ENCODE data around the gene SAXO1. TPM values are rescaled to one million over a fixed set of nuclear protein-coding genes. Genes with fewer than 3 reads are reported as not detected.

The SAXO1 gene
- total and polyA plus RNA-seq, 7 donors: under 0.01 to 0.01 TPM; not detected in 5

- no peak for DNase-seq
- no peak overlapping the region for H3K27ac ChIP-seq
- 69 to 78% methylated on average over 1 of the region's 1 CpG for WGBS, 2 donors
- no peaks in the 10 kb centered on the region for H3K4me1 ChIP-seq
- no peak for TF ChIP-seq EP300 (IDR thresholded peaks at IDR 0.05)
- TF ChIP-seq POLR2A (IDR thresholded peaks at IDR 0.05): no peak
- no peak for TF ChIP-seq CTCF (IDR thresholded peaks at IDR 0.05)
- intact Hi-C loops (cut with DNase I): no loop called here
- H3K36me3 ChIP-seq: no peaks in the 10 kb centered on the region
- H3K27me3 ChIP-seq: no peaks in the 10 kb centered on the region
- H3K9me3 ChIP-seq: no peaks in the 10 kb centered on the region
- no peak overlapping the region for H3K4me3 ChIP-seq
These were observed 81.1 kb downstream of the SAXO1 start for GRCh38 chr9:18951936-18952335.

- no peaks in the 10 kb centered on the region for H3K9me3 ChIP-seq
- intact Hi-C loops (cut with DNase I): no loop called here
- no peak for TF ChIP-seq EP300 (IDR thresholded peaks at IDR 0.05)
- TF ChIP-seq POLR2AphosphoS5 (IDR thresholded peaks at IDR 0.05): no peak
- TF ChIP-seq POLR2A (IDR thresholded peaks at IDR 0.05): no peak
- no peak for TF ChIP-seq CTCF (IDR thresholded peaks at IDR 0.05)
- no peaks in the 10 kb centered on the region for H3K36me3 ChIP-seq
- H3K27ac ChIP-seq: no peak overlapping the region
- no peak overlapping the region for H3K4me3 ChIP-seq
- 58 to 71% methylated on average over 4 of the region's 4 CpGs for WGBS, 2 donors
- H3K4me1 ChIP-seq: no peaks in the 10 kb centered on the region
- no peak for DNase-seq
- H3K27me3 ChIP-seq: no peaks in the 10 kb centered on the region
These were observed 85.1 kb downstream of the SAXO1 start for GRCh38 chr9:18947892-18948339.

DNA sequence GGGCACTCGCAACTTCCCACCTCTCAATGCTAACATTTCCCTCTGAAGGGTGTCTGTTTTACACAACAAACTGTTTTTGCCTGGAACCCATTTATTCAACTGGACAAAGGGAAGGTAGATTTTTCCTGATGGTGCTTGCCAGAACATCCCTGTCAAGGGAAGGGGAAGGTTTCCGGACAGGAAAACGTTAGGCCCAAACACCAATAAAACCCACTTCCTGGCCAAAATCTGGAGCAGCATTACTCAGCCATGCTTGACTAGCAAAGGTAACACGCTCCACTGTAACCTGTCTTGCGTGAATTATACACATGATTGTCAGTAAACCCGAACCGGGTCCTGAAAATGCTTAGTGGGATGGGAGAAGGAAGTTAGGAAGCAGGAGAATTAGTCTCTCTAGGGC is 90.2 kb downstream of the SAXO1 start:
- no peaks in the 10 kb centered on the region for H3K4me1 ChIP-seq
- H3K36me3 ChIP-seq: no peaks in the 10 kb centered on the region
- 78 to 80% methylated on average over 7 of the region's 7 CpGs for WGBS, 2 donors
- TF ChIP-seq POLR2AphosphoS5 (IDR thresholded peaks at IDR 0.05) (no peak), EP300 (IDR thresholded peaks at IDR 0.05) (no peak), CTCF (IDR thresholded peaks at IDR 0.05) (no peak), POLR2A (IDR thresholded peaks at IDR 0.05) (no peak)
- DNase-seq: no peak
- H3K4me3 ChIP-seq: no peak overlapping the region
- no peaks in the 10 kb centered on the region for H3K27me3 ChIP-seq
- no peak overlapping the region for H3K27ac ChIP-seq
- intact Hi-C loops (cut with DNase I): no loop called here
- no peaks in the 10 kb centered on the region for H3K9me3 ChIP-seq

DNA sequence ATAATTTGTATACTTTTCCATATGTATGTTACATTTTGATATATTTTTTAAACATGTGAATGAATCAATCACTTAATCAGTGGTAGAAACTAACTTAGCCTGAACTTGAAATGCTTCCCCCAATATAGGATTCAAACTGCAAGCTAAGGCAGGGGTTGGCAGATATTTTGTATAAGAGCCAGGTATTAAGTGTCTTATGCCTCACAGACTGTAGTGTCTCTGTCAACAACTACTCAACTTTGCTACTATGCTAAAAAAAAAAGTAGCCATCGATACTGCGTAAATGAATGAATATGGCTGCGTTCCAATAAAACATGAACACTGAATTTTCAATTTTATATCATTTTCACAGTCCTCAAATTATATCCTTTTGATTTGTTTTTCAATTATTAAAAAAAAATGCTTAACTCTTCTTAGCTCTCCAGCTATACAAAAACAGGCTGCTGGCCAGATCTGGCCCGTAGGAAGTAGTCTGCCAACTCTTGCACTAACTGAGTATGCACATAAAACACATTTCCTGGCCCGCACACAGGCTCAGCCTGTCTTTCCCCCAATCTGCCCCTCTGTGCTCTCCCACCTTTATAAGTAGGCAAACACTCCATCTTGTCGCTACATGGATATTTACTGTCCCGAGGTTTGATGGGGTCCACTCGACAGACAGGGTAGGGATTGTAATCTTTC is 91.8 kb downstream of the SAXO1 start:
- Histone ChIP-seq H3K27me3 (no peaks in the 10 kb centered on the region), H3K27ac (no peak overlapping the region), H3K36me3 (no peaks in the 10 kb centered on the region), H3K4me3 (no peak overlapping the region), H3K4me1 (no peaks in the 10 kb centered on the region), H3K9me3 (no peaks in the 10 kb centered on the region)
- DNase-seq: no peak
- intact Hi-C loops (cut with DNase I): no loop called here
- 94 to 96% methylated on average over 8 of the region's 8 CpGs for WGBS, 2 donors
- no peak for TF ChIP-seq EP300 (IDR thresholded peaks at IDR 0.05)
- TF ChIP-seq POLR2AphosphoS5 (IDR thresholded peaks at IDR 0.05): no peak
- no peak for TF ChIP-seq CTCF (IDR thresholded peaks at IDR 0.05)
- no peak for TF ChIP-seq POLR2A (IDR thresholded peaks at IDR 0.05)

- no peak overlapping the region for H3K27ac ChIP-seq
- H3K9me3 ChIP-seq: no peaks in the 10 kb centered on the region
- no peak for DNase-seq
- H3K36me3 ChIP-seq: no peaks in the 10 kb centered on the region
- 94 to 95% methylated on average over 5 of the region's 5 CpGs for WGBS, 2 donors
- H3K4me3 ChIP-seq: no peak overlapping the region
- no peaks in the 10 kb centered on the region for H3K4me1 ChIP-seq
- H3K27me3 ChIP-seq: no peaks in the 10 kb centered on the region
- TF ChIP-seq EP300 (IDR thresholded peaks at IDR 0.05): no peak
- no peak for TF ChIP-seq CTCF (IDR thresholded peaks at IDR 0.05)
- no peak for TF ChIP-seq POLR2A (IDR thresholded peaks at IDR 0.05)
- TF ChIP-seq POLR2AphosphoS5 (IDR thresholded peaks at IDR 0.05): no peak
- intact Hi-C loops (cut with DNase I): no loop called here
These were observed 93.1 kb downstream of the SAXO1 start for GRCh38 chr9:18939943-18940342.

Data from sigmoid colon (tissue), 7 donors.